Measurements from ENCODE around the gene NR1I3.

Gene NR1I3

DNA sequence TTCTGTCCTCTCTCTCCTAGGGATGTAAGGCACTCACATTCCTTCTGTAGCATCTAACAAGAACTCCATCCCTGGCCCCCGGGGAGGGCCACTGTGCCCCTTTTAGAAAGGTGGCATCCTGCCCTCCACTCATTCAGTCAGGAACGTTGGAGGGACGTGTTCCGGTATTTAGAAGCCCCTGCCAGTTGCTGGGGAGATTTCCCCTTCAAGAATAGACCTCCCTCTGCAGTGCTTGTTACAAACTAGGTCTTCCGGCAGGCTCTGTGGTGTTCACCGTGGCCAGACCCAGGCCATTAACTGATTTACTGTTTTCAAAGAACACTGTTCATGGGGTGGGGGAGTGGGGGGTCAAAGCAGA lies 21.3 kb upstream of the NR1I3 start:
- no peak for TF ChIP-seq CTCF (IDR thresholded peaks at IDR 0.05)

DNA sequence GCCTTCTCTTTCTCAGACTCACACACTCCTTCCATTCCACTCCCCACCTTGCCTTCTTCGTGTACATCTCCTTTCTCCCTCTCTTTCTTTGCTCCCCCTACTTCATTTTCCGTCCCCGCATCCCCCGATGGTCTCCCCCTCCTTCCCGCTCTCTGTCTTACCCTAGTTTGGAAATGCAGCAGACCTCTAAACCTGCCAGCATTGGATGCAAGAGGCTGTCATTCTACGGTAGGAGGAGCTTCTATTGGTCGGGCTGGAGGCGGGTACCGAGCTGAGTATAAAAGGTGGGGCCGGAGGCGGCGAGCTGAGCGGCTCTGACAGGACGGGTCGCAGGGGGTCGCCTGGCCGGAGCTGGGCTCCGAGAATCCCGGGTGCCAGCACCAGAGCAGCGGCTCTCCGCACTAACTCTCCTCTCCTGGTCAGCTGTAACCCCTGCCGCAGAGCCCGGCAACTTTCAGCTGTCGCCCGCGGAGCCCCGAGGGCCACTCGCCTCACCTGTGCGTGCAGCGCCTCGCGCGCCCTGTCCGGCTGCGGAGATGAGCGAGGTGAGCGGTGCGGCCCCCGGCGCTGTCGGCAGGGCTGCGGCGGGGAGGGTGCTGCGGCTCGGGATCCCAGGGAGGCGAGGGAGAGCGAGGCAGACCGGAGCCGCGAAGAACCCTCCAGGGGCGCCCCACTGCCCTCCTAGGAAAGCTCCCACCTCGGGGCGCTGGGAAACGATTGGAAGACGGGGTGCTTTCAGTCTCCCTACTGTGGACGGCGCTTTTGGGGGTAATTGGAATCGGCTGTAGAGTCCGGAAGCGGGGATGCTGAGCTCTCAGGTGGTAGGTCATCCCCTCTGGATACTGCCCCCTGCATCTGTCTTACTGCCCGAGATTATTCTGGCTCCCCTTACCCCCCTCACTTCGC lies 20.7 kb upstream of the NR1I3 start, which contains the start of gene PCP4L1:
TSS of gene PCP4L1 (plus strand) at position 307 of the 906 bp plus-strand sequence. CDS start at position 537, 230 bp downstream.
- TF ChIP-seq CTCF (IDR thresholded peaks at IDR 0.05), result no peak

GRCh38 chr1:161251579-161251978 lies 13.6 kb upstream of the NR1I3 start:
- no peak for TF ChIP-seq CTCF (IDR thresholded peaks at IDR 0.05)

GRCh38 chr1:161250829-161251228 lies 12.8 kb upstream of the NR1I3 start:
- no peak for TF ChIP-seq CTCF (IDR thresholded peaks at IDR 0.05)

- TF ChIP-seq CTCF (IDR thresholded peaks at IDR 0.05), result no peak
Observed at GRCh38 chr1:161244888-161245287, 6.9 kb upstream of the NR1I3 start.

DNA sequence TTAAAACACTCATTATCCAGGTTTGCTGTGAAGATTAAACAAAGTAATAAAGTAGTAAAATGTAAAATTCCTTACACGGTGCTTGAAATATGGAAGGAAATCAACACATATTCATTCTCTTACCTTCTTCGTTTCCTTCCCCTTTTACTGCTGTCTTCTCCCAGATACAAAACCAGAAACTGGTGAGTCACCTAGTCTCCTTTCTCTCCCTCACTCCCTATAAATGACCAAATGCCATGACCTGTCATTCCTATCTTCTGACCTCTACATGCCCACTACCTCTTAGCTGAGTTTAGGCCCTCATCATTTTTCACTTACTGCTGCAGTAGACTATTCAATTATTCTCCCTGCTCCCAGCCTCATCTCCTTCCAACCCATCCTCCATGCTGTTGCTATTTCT lies 4.3 kb upstream of the NR1I3 start:
- no peak for TF ChIP-seq CTCF (IDR thresholded peaks at IDR 0.05)

- no peak for TF ChIP-seq CTCF (IDR thresholded peaks at IDR 0.05)
Observed at GRCh38 chr1:161241682-161242081, 3.7 kb upstream of the NR1I3 start.

Data from LNCAP (cell line).